Fibroblast of lung (primary cell): Measurements from ENCODE around the gene GRIN2A.

ENCODE experiments used
- EZH2 ChIP-seq: IDR thresholded peaks from 2 replicates; pipeline ENCODE4 v1.5.1; 2012; ENCODE audit warnings: low read length, control low read depth, mild to moderate bottlenecking; ENCODE audit errors: missing control alignments
- TF ChIP-seq, protein P1 (sequence below), 2 donors: IDR thresholded peaks in 1 of 2; conservative IDR thresholded peaks in 1 of 2; 1 replicate in 1 of 2; 2 replicates in 1 of 2; pipeline ENCODE4 v1.5.1; 2011 to 2012; ENCODE audit warnings: low read length in 2 of 2, control low read depth in 1 of 2, inconsistent platforms in 1 of 2, low read depth in 1 of 2, mild to moderate bottlenecking in 1 of 2

DNA sequence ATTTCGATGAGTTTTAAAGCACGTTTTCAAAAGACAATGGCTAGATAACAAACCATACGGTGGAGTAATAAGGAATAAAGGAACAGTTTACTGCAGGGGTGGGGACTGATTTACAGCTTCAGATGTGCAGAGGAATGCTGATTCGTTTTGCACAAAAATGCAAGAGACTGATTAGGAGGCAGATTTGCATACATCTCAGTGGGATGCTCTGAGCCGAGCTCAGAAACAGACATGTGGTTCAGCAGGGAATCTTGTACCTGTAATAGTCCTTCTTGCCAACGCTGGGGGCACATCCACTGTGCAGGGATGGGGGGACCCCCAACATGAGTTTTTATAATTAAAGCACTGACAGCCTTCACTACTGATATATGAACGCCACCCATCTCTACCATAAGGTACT is 308.0 kb downstream of the GRIN2A start:
- TF ChIP-seq, protein P1, sequence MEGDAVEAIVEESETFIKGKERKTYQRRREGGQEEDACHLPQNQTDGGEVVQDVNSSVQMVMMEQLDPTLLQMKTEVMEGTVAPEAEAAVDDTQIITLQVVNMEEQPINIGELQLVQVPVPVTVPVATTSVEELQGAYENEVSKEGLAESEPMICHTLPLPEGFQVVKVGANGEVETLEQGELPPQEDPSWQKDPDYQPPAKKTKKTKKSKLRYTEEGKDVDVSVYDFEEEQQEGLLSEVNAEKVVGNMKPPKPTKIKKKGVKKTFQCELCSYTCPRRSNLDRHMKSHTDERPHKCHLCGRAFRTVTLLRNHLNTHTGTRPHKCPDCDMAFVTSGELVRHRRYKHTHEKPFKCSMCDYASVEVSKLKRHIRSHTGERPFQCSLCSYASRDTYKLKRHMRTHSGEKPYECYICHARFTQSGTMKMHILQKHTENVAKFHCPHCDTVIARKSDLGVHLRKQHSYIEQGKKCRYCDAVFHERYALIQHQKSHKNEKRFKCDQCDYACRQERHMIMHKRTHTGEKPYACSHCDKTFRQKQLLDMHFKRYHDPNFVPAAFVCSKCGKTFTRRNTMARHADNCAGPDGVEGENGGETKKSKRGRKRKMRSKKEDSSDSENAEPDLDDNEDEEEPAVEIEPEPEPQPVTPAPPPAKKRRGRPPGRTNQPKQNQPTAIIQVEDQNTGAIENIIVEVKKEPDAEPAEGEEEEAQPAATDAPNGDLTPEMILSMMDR (conservative IDR thresholded peaks at IDR 0.05 in 1 of 2, IDR thresholded peaks at IDR 0.05 in 1 of 2; ENCODE audit: low read depth in 1 of 2, low read length in 2 of 2), result no peak
- no peak for TF ChIP-seq EZH2
